Measurements from ENCODE around the gene LOXL3.

DNA sequence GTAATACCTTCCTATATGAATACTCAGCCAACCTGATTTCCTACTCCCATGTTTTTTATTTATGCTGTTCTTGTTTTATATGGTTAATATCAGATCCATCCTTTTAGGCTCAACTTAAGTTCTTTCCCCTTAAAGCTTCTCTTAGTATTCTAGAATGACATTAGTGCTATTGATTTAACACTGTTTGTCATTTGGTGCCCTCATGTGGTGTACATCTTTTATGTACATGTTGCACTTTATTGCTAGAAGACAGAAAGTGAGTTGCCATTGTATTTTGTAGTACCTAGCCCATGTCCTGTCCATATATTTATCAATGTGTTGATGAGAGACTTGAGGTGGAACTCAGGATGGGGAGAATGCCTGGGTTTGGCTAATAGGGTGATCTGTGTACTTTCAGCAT, 21.5 kb downstream of the LOXL3 start:
- TF ChIP-seq CTCF (IDR thresholded peaks at IDR 0.05; ENCODE audit: insufficient read depth, low read length, poor library complexity, severe bottlenecking) (peak; percentile 8), EZH2phosphoT487 (conservative IDR thresholded peaks at IDR 0.05; ENCODE audit: low read length) (no peak)
